GM18520 (cell line): ENCODE measurements around the gene GLYATL1.

Source experiments
- ATAC-seq: cut with Tn5 transposase; IDR thresholded peaks from one replicate; pipeline ENCODE4 v1.9.1; 2021; ENCODE audit not compliant: unreplicated experiment

GLYATL1 gene

DNA sequence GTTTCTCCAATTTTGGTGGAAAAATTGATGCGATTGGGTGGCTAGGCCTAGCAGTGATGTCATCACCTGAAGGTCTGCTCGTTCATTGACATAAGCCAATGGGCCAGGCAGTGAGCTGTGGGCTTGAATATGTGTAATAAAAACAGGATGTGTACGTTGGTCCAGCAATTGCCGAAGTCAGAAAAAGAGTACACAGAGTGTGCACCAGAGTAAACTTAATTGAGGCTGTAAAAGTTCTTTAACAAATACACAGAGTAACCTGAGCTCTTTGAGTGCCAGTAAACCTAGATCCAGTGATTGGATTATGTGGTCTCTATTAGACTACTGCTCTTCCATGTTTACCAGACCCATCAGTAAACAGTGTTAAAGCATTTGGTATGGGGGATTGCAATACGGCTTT lies 13.0 kb upstream of the GLYATL1 start:
- no peak for ATAC-seq

GRCh38 chr11:58926695-58927094 lies 12.6 kb upstream of the GLYATL1 start:
- no peak for ATAC-seq

GRCh38 chr11:58927393-58928106 lies 11.7 kb upstream of the GLYATL1 start:
- ATAC-seq, result no peak

DNA sequence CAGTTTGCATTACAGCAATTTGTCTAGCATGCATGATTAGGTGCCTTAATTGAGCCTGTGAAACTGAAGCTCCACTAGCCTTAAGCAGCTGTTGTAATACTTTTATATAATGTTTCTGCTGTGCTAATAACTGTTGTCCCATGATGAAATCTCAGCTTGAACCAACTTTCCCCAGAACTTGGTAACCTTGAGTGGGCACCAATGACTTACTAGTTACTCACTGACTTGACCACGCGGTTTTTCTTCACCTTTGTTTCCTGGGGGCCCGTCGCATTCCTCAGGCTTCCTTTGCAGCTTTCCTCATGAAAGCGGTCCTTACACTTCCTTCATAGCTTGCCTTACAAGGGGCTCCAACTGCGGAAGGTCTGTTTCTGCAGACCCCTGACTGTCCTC lies 11.2 kb upstream of the GLYATL1 start:
- ATAC-seq, result no peak

GRCh38 chr11:58928691-58929090 lies 10.6 kb upstream of the GLYATL1 start:
- ATAC-seq, result no peak

GRCh38 chr11:58930926-58931325 lies 8.4 kb upstream of the GLYATL1 start:
- no peak for ATAC-seq

DNA sequence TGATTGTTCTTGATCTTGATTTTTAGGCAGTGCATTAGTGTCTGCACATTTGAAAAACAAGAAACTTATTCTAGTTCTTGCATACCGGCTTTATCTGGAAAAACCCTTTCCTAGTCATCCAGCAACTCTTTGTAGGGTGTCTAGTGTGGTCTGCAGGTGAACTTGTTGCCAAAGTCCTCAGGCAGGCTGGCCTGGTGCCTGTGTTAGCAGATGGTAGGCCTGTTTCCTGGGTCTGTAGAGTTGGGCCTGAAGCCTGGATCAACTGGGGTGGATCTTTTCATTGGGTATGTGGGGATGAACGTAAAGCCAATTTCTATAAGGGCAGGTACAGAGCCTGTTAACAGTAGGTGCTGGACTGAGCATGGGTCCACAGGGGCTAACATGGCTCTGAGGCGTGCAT lies 5.6 kb upstream of the GLYATL1 start:
- ATAC-seq, result no peak

DNA sequence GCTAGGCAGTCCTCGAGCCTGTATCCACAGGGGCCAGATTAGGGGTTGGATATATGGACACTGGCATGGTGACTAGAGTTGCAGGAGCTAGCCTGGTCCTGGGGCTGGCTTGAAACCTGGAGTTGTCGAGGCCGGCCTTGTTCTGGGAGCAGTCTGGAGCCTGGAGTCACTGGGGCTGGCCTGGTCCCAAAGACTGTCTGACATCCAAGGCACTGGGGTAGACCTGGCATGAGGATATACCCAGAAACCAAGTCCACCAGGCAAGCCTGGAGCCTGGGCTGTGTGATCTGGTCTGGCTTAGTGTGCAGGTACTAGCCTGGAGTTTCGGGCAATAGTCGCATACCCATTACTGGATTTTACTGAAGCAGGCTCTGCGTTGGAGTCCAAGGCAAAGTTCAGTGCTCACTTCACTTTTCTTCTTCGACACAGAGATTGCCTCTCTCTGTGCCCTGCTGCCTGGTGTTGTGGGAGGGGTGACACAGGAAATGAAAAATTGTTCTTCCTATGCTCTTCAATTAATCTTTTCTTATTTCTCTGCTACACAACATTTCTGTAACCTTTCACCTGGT lies 4.3 kb upstream of the GLYATL1 start:
- no peak for ATAC-seq

- no peak for ATAC-seq
Observed at GRCh38 chr11:58938398-58938797, 890 bp upstream of the GLYATL1 start.

GRCh38 chr11:58940028-58940427 lies 740 bp downstream of the GLYATL1 start:
- ATAC-seq, result no peak

DNA sequence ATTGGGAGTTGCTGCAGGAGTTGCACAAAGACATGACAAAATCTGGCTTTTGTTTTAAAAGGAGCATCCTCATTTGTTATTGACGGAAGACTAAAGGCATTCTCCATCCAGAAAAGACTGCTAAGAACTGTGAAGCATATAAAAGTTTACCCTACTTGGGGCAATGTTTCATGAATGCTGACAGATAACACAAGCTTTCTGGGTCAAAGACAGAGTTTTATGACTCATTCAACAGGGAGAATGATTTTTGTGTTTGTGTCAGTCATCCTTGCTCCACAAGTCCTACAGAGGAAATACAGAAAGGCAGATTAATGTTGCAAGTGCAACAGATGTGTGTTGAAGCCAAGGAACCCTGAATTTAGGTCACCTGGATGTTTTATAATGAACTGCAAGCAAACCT lies 2.5 kb downstream of the GLYATL1 start:
- no peak for ATAC-seq

DNA sequence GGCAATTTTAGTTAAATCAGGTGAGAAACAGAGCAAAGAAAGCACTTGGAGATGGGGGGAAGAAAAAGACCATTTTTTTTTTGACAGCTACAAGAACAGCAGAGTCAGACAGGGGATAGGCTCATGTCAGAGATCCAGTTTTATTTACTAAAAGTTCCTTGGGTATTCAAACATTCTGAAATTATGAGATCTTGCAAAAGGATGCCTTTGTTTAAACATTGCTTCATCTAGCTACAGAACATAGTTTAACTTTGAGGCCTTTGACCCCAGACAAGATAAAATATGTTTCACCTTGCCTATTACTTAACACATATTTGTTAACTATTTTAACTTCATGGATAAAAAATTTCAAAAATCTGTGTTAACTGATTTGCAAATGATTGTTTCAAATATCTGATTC lies 6.4 kb downstream of the GLYATL1 start:
- ATAC-seq, result no peak

- no peak for ATAC-seq
Observed at GRCh38 chr11:58949184-58949583, 9.9 kb downstream of the GLYATL1 start.

DNA sequence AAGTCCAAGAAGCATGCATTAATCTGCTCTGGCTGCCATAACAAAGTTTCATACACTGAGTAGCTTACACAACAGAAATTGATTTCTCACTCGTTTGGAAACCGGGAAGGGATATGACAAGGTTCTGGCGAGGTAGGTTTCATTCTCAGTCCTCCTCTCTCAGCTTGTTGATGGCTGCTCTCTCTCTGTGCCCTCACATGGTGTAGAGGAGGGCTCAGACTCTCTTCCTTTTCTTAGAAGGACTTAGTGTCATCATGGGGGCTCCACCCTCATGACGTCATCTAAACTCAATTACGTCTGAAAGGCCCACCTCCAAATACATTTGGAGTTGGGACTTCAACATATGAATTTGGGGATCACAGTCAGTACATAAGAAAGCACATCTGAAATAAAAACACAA lies 18.6 kb downstream of the GLYATL1 start:
- no peak for ATAC-seq

GRCh38 chr11:58958500-58958899 lies 19.2 kb downstream of the GLYATL1 start:
- ATAC-seq, result no peak

DNA sequence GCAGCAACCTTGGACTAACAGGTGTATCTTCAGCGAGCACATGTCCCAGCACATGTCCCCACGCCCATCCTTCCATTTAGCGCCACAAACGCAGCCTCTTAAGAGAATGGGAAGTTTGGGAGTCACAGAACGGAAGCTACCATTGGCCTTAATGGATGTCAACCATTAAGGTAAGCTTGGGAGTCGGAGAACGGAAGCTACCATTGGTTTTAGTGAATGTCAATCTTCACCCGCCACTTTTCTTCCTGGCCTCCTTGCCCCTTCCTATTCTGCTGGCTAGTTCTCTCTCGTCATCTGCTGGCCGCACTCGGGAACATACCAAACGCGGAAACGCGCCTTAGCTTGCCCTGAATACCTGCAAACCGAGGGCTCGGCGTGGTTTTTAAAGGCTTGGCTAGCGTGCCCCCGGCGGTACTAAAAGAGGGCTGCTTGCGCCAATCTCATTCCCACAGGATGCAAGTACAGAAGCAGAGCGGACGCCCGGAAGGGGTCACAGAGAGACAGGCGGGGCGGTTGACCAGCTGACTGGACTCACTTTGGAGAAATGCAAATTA lies 24.3 kb downstream of the GLYATL1 start:
- ATAC-seq, result no peak

DNA sequence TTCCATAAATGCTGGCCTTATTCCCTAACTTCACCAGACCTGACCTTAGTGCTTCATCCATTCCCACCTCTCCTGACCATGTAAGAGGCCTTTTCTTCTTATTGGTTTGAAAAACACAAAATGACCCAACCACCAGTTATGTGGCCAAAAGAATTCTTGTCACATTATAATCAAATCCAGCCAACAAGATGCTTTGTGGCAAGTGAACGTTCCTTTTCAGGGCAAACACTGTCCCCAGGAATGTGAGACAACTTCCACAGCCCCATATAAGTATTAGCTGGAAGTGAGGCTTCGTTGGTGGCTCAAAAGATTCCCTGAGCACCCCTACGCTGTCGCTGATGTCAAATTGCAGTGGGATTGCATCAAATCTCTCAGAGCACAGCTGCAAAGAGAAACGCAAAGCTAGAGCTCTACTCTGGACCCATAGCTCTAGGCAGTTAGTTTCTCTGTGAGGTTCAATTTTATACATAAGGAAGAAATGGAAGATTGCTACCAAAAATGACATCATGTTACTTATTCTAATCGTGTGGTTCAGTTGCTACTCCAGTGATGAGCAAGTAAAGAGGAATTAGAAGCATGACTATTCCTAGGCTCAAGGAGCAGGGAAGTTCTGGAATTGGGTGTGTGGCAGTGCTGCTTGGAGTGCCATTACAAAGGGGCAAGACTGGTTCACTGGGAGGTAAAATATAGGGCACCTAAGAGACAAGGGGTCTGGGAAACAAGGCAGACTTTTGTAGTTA lies 26.1 kb downstream of the GLYATL1 start:
- ATAC-seq, result no peak

GRCh38 chr11:58968251-58968711 lies 29.0 kb downstream of the GLYATL1 start:
- no peak for ATAC-seq

- ATAC-seq, result no peak
Observed at GRCh38 chr11:58977470-58977869, 38.2 kb downstream of the GLYATL1 start.

DNA sequence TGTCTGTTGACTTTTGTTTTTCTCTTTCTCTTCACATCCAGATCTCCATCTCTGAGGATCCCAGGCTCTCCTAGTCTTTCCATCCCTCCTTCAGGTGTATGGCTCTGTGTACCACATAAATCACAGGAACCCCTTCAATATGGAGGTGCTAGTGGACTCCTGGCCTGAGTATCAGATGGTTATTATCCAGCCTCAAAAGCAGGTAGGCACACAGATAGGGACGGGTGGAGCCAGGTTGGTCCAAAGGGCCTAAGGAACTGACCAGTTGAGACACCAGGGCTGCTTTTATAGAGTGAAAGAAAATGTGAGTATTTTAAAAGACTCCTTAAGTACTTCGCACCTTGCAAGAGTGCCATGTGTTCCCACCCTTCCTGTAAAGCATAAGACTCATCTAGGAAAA lies 39.9 kb downstream of the GLYATL1 start:
- ATAC-seq, result no peak

GRCh38 chr11:58980159-58980843 lies 41.0 kb downstream of the GLYATL1 start:
- ATAC-seq, result no peak
